Stimulated activated CD8-positive, alpha-beta memory T cell treated with anti-CD3 and anti-CD28 coated beads, Interleukin-4, amount 100 ng/mL, for 48 hours (primary cell): ENCODE results near the gene LHFPL6.

Experiments
- DNase-seq: peaks from one replicate; pipeline ENCODE4 v3.0.0-alpha.2; 2020

The LHFPL6 gene

GRCh38 chr13:39547108-39547507 lies 55.9 kb downstream of the LHFPL6 start:
- no peak for DNase-seq

GRCh38 chr13:39542361-39542760 lies 60.6 kb downstream of the LHFPL6 start:
- DNase-seq, result no peak

GRCh38 chr13:39540929-39541605 lies 61.9 kb downstream of the LHFPL6 start:
- DNase-seq, result no peak

- DNase-seq, result no peak
Observed at GRCh38 chr13:39538816-39539790, 63.9 kb downstream of the LHFPL6 start.

- no peak for DNase-seq
Observed at GRCh38 chr13:39536906-39537305, 66.1 kb downstream of the LHFPL6 start.

GRCh38 chr13:39536274-39536673 lies 66.7 kb downstream of the LHFPL6 start:
- DNase-seq, result no peak

- DNase-seq, result no peak
Observed at GRCh38 chr13:39533651-39534150, 69.3 kb downstream of the LHFPL6 start.

GRCh38 chr13:39531646-39532045 lies 71.3 kb downstream of the LHFPL6 start:
- DNase-seq, result no peak

GRCh38 chr13:39530916-39531315 lies 72.1 kb downstream of the LHFPL6 start:
- no peak for DNase-seq

GRCh38 chr13:39528661-39528980 lies 74.4 kb downstream of the LHFPL6 start:
- no peak for DNase-seq

- DNase-seq, result no peak
Observed at GRCh38 chr13:39527961-39528660, 74.9 kb downstream of the LHFPL6 start.

- DNase-seq, result no peak
Observed at GRCh38 chr13:39527301-39527700, 75.7 kb downstream of the LHFPL6 start.

GRCh38 chr13:39526499-39526898 lies 76.5 kb downstream of the LHFPL6 start:
- DNase-seq, result no peak

GRCh38 chr13:39525506-39525905 lies 77.5 kb downstream of the LHFPL6 start:
- no peak for DNase-seq

- no peak for DNase-seq
Observed at GRCh38 chr13:39524795-39525194, 78.2 kb downstream of the LHFPL6 start.

- no peak for DNase-seq
Observed at GRCh38 chr13:39522329-39522728, 80.7 kb downstream of the LHFPL6 start.

- no peak for DNase-seq
Observed at GRCh38 chr13:39521701-39522100, 81.3 kb downstream of the LHFPL6 start.

- no peak for DNase-seq
Observed at GRCh38 chr13:39516096-39516495, 86.9 kb downstream of the LHFPL6 start.

- DNase-seq, result no peak
Observed at GRCh38 chr13:39515224-39515714, 87.7 kb downstream of the LHFPL6 start.

GRCh38 chr13:39512687-39513086 lies 90.3 kb downstream of the LHFPL6 start:
- no peak for DNase-seq

GRCh38 chr13:39510316-39510695 lies 92.7 kb downstream of the LHFPL6 start:
- no peak for DNase-seq

GRCh38 chr13:39509616-39510315 lies 93.2 kb downstream of the LHFPL6 start:
- no peak for DNase-seq
